ENCODE data around the gene OR4B1.

The OR4B1 gene

DNA sequence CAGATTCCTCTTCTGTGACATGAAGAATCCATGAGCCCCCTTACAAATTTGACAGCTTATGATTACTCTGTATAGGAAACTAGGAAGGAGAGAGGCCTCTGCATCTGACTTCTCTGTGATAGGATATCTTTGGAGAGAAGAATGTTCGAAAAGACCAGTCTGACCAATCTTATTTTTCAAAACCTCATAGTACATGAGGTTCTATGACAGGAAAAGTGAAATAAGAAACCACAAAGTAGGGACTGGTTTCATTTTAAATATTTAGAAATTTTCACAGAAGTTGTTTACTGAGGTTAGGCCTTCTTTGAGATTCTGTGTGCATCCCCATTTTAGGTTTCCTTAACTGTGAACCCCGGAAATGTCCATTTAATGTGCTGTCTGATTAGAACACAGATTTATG, 45.0 kb downstream of the OR4B1 start:
- DNase-seq (ENCODE audit: low read depth), result no peak

DNA sequence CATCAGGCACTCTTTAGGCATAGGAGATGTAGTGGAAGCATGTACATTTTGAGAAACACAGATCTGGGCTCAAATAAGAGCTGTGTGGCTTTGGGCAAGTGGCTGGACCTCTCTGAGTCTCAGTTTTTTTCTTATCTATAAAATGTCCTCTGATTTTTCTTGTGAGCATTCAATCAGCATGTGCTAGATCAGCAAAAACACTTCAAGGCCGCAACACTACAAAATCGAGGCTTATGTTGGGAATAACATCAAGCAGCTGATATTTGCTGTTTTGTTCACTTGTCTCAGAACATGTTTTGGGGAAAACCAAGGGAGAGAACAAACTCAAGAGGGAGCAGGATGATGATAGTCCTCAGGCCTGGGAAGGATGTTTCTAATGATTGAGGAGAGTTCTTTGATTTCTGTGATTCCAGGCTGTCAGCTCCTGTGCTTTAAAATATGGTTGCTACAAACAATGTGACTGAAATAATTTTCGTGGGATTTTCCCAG, 46.9 kb downstream of the OR4B1 start, which contains the start of gene OR4X1:
Gene OR4X1 (plus strand): TSS at position 439 of the 489 bp plus-strand sequence. CDS start 0 bp downstream, at position 439.
- no peak for DNase-seq (ENCODE audit: low read depth)

All from activated T-cell treated with anti-CD3 and anti-CD28 coated beads for 24 hours (primary cell).